AG10803 (cell line): ENCODE results near the gene PHF3.

ENCODE experiments used
- DNase-seq: peaks from one replicate; pipeline ENCODE4 v3.0.0; 2010; ENCODE audit warnings: low read depth
- H3K4me3 ChIP-seq: 2 replicates; pipeline ENCODE4 v1.5.1; 2011; ENCODE audit warnings: mild to moderate bottlenecking, low read length, control low read depth
- TF ChIP-seq, protein P1 (sequence below): conservative IDR thresholded peaks from 2 replicates; pipeline ENCODE4 v1.5.1; 2011; ENCODE audit warnings: mild to moderate bottlenecking, low read length, control low read depth, inconsistent platforms

The PHF3 gene

DNA sequence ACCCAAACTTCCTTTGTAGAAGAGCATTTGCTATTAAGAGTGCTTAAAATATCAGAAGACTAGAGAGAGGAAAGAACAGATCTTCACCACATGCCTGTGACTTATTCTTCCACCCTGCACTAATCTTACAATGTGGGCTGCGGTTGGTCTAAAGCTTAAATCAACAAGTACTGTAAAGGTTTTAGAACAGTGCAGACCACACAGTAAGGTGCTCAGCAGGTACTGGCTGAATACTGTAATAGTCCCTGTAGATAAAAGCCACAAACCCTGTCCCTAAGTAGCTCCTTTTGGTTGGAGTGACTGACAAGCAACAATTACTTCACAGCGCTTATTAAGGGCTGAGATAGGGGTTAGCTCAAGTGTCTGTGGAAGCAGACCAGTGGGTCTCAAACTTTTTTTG is 972 bp upstream of the PHF3 start:
- no peak overlapping the region for H3K4me3 ChIP-seq
- no peak for DNase-seq
- TF ChIP-seq, protein P1, sequence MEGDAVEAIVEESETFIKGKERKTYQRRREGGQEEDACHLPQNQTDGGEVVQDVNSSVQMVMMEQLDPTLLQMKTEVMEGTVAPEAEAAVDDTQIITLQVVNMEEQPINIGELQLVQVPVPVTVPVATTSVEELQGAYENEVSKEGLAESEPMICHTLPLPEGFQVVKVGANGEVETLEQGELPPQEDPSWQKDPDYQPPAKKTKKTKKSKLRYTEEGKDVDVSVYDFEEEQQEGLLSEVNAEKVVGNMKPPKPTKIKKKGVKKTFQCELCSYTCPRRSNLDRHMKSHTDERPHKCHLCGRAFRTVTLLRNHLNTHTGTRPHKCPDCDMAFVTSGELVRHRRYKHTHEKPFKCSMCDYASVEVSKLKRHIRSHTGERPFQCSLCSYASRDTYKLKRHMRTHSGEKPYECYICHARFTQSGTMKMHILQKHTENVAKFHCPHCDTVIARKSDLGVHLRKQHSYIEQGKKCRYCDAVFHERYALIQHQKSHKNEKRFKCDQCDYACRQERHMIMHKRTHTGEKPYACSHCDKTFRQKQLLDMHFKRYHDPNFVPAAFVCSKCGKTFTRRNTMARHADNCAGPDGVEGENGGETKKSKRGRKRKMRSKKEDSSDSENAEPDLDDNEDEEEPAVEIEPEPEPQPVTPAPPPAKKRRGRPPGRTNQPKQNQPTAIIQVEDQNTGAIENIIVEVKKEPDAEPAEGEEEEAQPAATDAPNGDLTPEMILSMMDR = no peak

DNA sequence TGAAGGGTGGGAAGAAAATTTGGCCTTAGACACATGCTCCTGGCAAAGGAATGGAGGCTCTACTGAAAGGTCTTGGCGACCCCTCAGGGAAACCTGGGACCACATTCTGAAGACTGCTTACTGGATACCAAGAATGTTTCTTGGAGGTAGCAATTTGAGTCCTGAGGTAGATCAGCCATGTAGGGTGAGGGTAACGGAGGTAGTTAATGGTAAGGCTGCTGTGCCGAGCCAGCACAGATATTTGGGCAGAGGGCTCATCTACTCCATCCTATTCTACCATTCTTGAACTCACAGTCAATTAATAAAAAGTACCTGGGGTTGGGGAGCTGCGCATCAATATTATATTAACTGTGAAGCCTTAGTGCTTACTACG is 401 bp upstream of the PHF3 start:
- peak overlapping the region; percentile 81 for H3K4me3 ChIP-seq
- DNase-seq = no peak
- TF ChIP-seq, protein P1 = no peak

DNA sequence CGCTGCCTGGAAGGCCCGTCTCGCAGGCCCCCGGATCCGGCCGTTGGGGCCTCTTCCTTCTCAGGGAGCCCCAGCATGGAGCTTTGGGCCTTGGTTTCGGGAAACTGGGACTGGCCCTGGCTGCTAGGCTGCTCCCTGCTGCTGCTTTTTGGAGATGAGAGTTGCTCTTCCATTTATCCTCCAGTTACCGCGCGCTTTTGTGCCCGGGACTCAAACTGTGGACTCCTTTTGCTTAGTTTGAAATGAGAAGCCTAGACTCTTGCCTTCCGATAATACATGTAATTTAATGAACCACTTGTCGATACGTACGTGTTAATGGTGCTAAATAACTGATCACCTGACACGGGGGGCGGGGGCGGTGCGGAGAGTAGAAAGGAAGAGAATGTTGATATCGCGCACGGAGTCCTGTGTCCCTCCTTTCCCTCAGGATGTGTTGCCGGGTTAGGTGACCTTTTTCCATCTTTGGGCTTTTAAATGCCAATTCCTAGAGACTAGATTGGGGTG is 968 bp downstream of the PHF3 start:
- DNase-seq = peak; percentile 33
- TF ChIP-seq, protein P1 = no peak
- H3K4me3 ChIP-seq = peak overlapping the region; percentile 81

DNA sequence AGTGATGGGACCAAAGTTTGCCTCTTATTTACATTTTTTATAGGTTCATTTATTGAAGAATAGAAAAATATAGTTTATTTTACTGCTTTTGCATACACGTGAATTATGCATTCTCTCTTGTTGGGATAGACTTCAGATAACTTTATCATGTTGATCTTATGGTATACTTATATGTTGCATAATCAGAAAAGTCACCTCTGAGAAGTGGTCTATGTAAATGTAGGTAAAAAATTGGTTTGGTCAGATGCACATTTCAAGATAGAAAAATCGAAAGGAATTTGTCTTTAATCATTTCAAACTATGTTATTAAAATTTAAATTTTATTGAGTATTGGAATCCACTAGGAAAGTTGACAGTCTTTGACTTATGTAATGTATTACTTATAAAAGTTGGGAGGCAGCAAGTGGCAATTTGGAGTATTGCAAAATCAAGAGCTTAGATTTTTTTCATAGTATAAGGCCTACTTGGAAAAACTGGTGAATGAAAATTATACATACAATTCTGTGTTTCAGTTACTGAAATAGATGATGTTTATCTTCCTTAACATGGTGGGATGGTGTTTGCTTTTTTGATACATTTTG is 2.4 kb downstream of the PHF3 start:
- DNase-seq = peak; percentile 22

DNA sequence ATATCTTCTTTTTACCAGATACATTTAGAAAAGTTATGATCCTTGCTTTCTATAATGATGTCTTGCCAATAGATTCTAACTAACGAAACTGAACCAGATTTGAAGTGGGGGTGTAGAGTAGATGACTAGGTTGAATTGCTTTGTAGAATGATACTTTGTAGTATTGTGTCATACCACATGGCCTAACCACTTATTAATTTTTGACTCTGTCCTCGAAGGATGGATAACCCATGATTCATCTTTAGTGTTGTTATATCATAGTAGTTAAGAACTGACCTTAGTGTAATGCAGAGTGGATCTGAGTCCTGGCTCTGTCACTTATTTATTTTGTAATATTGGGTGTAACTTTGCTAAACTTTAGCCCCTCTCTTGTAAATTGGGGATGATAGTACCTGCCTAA is 4.5 kb downstream of the PHF3 start:
- TF ChIP-seq, protein P1 = no peak
- DNase-seq = peak; percentile 77
- H3K4me3 ChIP-seq = no peak overlapping the region

More for the DNA sequence above, 2.4 kb downstream of the PHF3 start:
- H3K4me3 ChIP-seq = peak overlapping the region; percentile 81; the same call in 1 of the 2 replicates
- TF ChIP-seq, protein P1 = no peak

DNA sequence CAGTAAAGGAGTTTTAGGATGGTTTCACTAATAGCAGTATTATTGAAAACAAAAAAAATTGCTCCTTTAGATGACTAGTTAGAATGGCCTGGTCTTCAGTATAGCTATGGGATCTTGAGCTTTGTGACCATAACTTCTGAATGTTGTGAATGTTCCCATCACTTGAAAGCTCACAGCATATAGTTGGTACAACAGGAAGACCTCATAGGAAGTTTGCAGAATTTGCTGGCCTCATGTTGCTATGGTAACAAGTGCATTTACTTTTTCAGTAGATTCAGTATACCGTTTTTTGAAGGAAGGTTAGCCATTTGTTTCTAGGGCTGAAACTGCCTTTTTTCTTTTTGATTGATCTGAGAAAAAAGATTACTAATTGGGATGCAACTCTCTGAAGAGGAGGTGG is 8.3 kb downstream of the PHF3 start:
- peak; percentile 8 for DNase-seq
- TF ChIP-seq, protein P1 = no peak
- H3K4me3 ChIP-seq = no peak overlapping the region

DNA sequence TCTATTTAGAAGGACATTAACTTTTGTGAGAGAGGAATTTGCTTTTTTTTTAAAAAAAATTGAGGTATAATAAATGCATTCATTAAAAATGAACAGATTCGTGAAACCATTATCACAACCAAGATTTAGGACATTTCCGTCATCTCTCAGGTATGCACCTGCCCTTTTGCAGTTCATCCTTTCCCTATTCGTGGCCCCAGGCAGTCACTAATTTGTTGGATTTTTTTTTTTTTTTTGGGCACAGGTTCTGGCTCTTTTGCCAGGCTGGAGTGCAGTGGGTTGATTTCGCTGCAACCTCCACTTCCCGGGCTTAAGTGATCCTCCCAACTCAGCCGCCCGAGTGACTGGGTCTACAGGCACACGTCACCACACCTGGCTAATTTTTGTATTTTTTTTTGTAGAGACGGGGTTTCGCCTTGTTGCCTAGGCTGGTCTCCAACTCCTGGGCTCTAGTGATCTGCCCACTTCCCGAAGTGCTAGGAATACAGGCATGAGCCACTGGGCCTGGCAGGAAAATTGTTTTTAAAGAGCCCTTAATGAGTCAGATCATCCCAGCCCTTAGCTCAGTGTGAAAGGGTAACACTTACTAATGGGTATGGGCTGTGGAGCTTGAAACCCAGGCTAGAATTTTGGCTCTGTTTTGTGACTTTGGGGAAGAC is 9.2 kb downstream of the PHF3 start:
- no peak overlapping the region for H3K4me3 ChIP-seq
- peak; percentile 57 for DNase-seq
- TF ChIP-seq, protein P1 = no peak
